A549 (cell line): Measurements from ENCODE around the gene TSC22D3. TPM values are rescaled to one million over a fixed set of nuclear protein-coding genes. Genes with fewer than 3 reads are reported as not detected.
A peak's percentile ranks its signal among the peaks of the same experiment; 100 is the strongest.

Source experiments
- ATAC-seq, 2 experiments: fragments of 200-7000 bp in 1 of 2; fragments of >200 bp in 1 of 2; cut with Nextera tagmentation in 1 of 2; cut with Tn5 transposase in 1 of 2; 3 replicates each; pipeline versions ENCODE4 v1.8.0 to v1.9.1; 2018 to 2020; ENCODE audit warnings: mild to moderate bottlenecking in 1 of 2, moderate library complexity in 1 of 2
- CTCF ChIA-PET: fragments of 300-600 bp; sonication (Branson Sonifier 250); formaldehyde crosslinking; extraction: SDS; loops from one replicate; lab custom pipeline; 2021; ENCODE audit warnings: antibody characterized with exemption, inconsistent platforms; lab: Yijun Ruan, JAX
- POLR2A ChIA-PET: fragments of 350-600 bp; formaldehyde crosslinking; extraction: SDS; loops from one replicate; lab custom pipeline; 2021; ENCODE audit warnings: antibody characterized with exemption, inconsistent platforms; lab: Yijun Ruan, JAX
- DNase-seq, 2 experiments: peaks; one replicate each; pipeline versions ENCODE4 v3.0.0 to v3.0.0-alpha.2; 2011 to 2016; ENCODE audit warnings: low read depth in 1 of 2, low spot score in 1 of 2
- FAIRE-seq: peaks from 2 replicates; lab custom pipeline; 2011; peaks lifted over from hg19 to GRCh38; lab: Jason Lieb, UNC
- H3K27ac ChIP-seq, 2 experiments: fragments of >200 bp; sonication (Bioruptor Twin); formaldehyde crosslinking; 3 replicates each; pipeline ENCODE4 v1.5.1; 2016 to 2017
- H3K4me1 ChIP-seq: fragments of >200 bp; sonication (Bioruptor Twin); formaldehyde crosslinking; 3 replicates; pipeline ENCODE4 v1.6.1; 2016
- H3K4me2 ChIP-seq: fragments of >200 bp; sonication (Bioruptor Twin); formaldehyde crosslinking; 3 replicates; pipeline ENCODE4 v1.6.1; 2016
- H3K4me3 ChIP-seq: fragments of >200 bp; sonication (Bioruptor Twin); formaldehyde crosslinking; 3 replicates; pipeline ENCODE4 v1.5.1; 2016
- H3K9me3 ChIP-seq: fragments of >200 bp; sonication (Bioruptor Twin); formaldehyde crosslinking; 3 replicates; pipeline ENCODE4 v1.6.1; 2016
- BHLHE40 ChIP-seq: IDR thresholded peaks from 2 replicates; pipeline ENCODE4 v1.6.1; 2012; ENCODE audit warnings: low read depth, low read length, inconsistent platforms
- CBX2 ChIP-seq: fragments of 200-600 bp; sonication (generic); IDR thresholded peaks from 2 replicates; pipeline ENCODE4 v1.6.1; 2016; ENCODE audit warnings: low read depth, mild to moderate bottlenecking, borderline replicate concordance
- CEBPB ChIP-seq, 2 experiments: fragments of >200 bp in 1 of 2; sonication (Bioruptor Twin) in 1 of 2; formaldehyde crosslinking in 1 of 2; IDR thresholded peaks; 2 replicates each; pipeline ENCODE4 v1.6.1; 2012 to 2016
- ELK1 ChIP-seq: fragments of 150-350 bp; IDR thresholded peaks from 2 replicates; pipeline ENCODE4 v1.6.1; 2014; ENCODE audit warnings: low read depth, mild to moderate bottlenecking, low read length
- EP300 ChIP-seq, 2 experiments: fragments of >200 bp; sonication (Bioruptor Twin); formaldehyde crosslinking; IDR thresholded peaks; 2 replicates in 1 of 2; 3 replicates in 1 of 2; pipeline ENCODE4 v1.6.1; 2016 to 2017
- FOSB ChIP-seq: fragments of 250-450 bp; sonication (Bioruptor Pico); IDR thresholded peaks from 2 replicates; pipeline ENCODE4 v1.5.0; 2020; ENCODE audit warnings: mild to moderate bottlenecking, moderate library complexity
- FOSL2 ChIP-seq, 2 experiments: fragments of 450-650 bp in 1 of 2; fragments of >200 bp in 1 of 2; sonication (Bioruptor Twin) in 1 of 2; formaldehyde crosslinking; IDR thresholded peaks; 2 replicates each; pipeline versions ENCODE4 v1.5.0 to v1.6.1; 2016 to 2020; ENCODE audit warnings: mild to moderate bottlenecking in 1 of 2, moderate library complexity in 1 of 2
- GATA3 ChIP-seq: IDR thresholded peaks from 2 replicates; pipeline ENCODE4 v1.6.1; 2012; ENCODE audit warnings: borderline replicate concordance
- HDAC2 ChIP-seq: fragments of 200-600 bp; sonication (generic); IDR thresholded peaks from 2 replicates; pipeline ENCODE4 v1.6.1; 2016
- HES2 ChIP-seq: fragments of >200 bp; sonication (Bioruptor Twin); formaldehyde crosslinking; IDR thresholded peaks from 2 replicates; pipeline ENCODE4 v1.6.1; 2016
- JUN ChIP-seq, 2 experiments: fragments of >200 bp; sonication (Bioruptor Twin); formaldehyde crosslinking; IDR thresholded peaks; 2 replicates in 1 of 2; 3 replicates in 1 of 2; pipeline ENCODE4 v1.6.1; 2016 to 2017
- JUNB ChIP-seq: fragments of >200 bp; sonication (Bioruptor Twin); formaldehyde crosslinking; IDR thresholded peaks from 2 replicates; pipeline ENCODE4 v1.6.1; 2016
- KDM1A ChIP-seq: fragments of 200-600 bp; sonication (generic); IDR thresholded peaks from 2 replicates; pipeline ENCODE4 v1.6.1; 2016; ENCODE audit warnings: low read depth, mild to moderate bottlenecking
- MAX ChIP-seq: IDR thresholded peaks from 2 replicates; pipeline ENCODE4 v1.6.1; 2012
- MAZ ChIP-seq: fragments of 150-350 bp; IDR thresholded peaks from 2 replicates; pipeline ENCODE4 v1.6.1; 2014; ENCODE audit warnings: antibody characterized with exemption, low read depth, low read length, borderline replicate concordance
- MYC ChIP-seq: IDR thresholded peaks from 2 replicates; pipeline ENCODE4 v1.6.1; 2012; ENCODE audit warnings: mild to moderate bottlenecking, inconsistent platforms, low read length, improper control_type of control experiment, borderline replicate concordance
- POLR2AphosphoS2 ChIP-seq: conservative IDR thresholded peaks from 2 replicates; pipeline ENCODE4 v1.6.1; 2012; ENCODE audit warnings: low read length, improper control_type of control experiment, inconsistent platforms
- RARB ChIP-seq: fragments of 250-450 bp; sonication (Bioruptor Pico); IDR thresholded peaks from 2 replicates; pipeline ENCODE4 v1.8.0; 2021; ENCODE audit warnings: mild to moderate bottlenecking, moderate library complexity
- RFX5 ChIP-seq: fragments of 450-650 bp; IDR thresholded peaks from 2 replicates; pipeline ENCODE4 v1.7.1; 2014; ENCODE audit warnings: antibody characterized with exemption, mild to moderate bottlenecking, moderate library complexity
- TP53 ChIP-seq: fragments of 250-450 bp; sonication (Bioruptor Pico); IDR thresholded peaks from 2 replicates; pipeline ENCODE4 v1.5.0; 2021; ENCODE audit warnings: mild to moderate bottlenecking, moderate library complexity
- ZC3H11A ChIP-seq: fragments of 450-650 bp; IDR thresholded peaks from 2 replicates; pipeline ENCODE4 v1.6.1; 2014; ENCODE audit warnings: antibody characterized with exemption, mild to moderate bottlenecking
- ZFP36 ChIP-seq: fragments of 450-650 bp; IDR thresholded peaks from 2 replicates; pipeline ENCODE4 v1.6.1; 2014; ENCODE audit warnings: borderline replicate concordance; ENCODE audit not compliant: partially characterized antibody
- ZNF302 ChIP-seq: fragments of 250-450 bp; sonication (Bioruptor Pico); IDR thresholded peaks from 2 replicates; pipeline ENCODE4 v1.9.0; 2021; ENCODE audit warnings: inconsistent platforms, mild to moderate bottlenecking, moderate library complexity
- WGBS: methylation state at CpG from one replicate; pipeline ENCODE4 v1.1.6; 2017; ENCODE audit errors: missing lambda C conversion rate; 5-methylcytosine and 5-hydroxymethylcytosine counted together
- polyA plus RNA-seq, 4 experiments: library from polyadenylated mRNA; depleted of rRNA in 3 of 4; stranded (reverse); fragments of >200 nt; fragmentation: RNase III in 1 of 4; extraction: RNeasy Plus Mini Kit Qiagen cat#74134 plus additional on column Dnase treatment in 1 of 4; gene quantifications; 2 replicates in 3 of 4; 3 replicates in 1 of 4; pipeline ENCODE4 v1.2.3, GENCODE V29; 2011 to 2017

The TSC22D3 gene
- polyA plus RNA-seq, 2 of the 4 experiments (the other 2 are of a cell fraction): 12.2 to 65.4 TPM

GRCh38 chrX:107731831-107732502, 43.6 kb downstream of the TSC22D3 start:
- Histone ChIP-seq H3K4me3 (no peak overlapping the region), H3K4me1 (peaks cover 53% of the 10 kb centered on the region), H3K27ac (peak overlapping the region; percentile 80), H3K4me2 (peak overlapping the region; percentile 78), H3K9me3 (no peaks in the 10 kb centered on the region)
- CTCF ChIA-PET: interaction anchor here (0.7 to 1.9 kb wide), 6 partner anchors 15 to 59 kb away, joined by 3 to 9 read pairs (median 4); partner anchors contain the start of genes NCBP2L and TSC22D3
- POLR2A ChIA-PET: interaction anchor here (0.6 to 1.6 kb wide), 8 partner anchors 15 to 71 kb away, joined by 3 to 26 read pairs (median 3); no protein-coding TSS in a partner anchor
- peak; percentile 33 to 83 for DNase-seq
- peak; percentile 93 for FAIRE-seq
- peak in 1 of 2 experiments; percentile 51; a peak in 2 of 5 replicates for TF ChIP-seq JUN (IDR thresholded peaks at IDR 0.05)
- peak in 1 of 2 experiments; percentile 25; a peak in 1 of 5 replicates for TF ChIP-seq EP300 (IDR thresholded peaks at IDR 0.05)
- TF ChIP-seq GATA3: no peak
- no peak for TF ChIP-seq HES2
- no peak for TF ChIP-seq FOSL2 (IDR thresholded peaks at IDR 0.05)
- peak; percentile 19; the same call in 1 of the 2 replicates for TF ChIP-seq FOSL2 (CRISPR knock-in tag; IDR thresholded peaks at IDR 0.05)
- 0 out of 2 replicates have a peak, but pooled peaks have one; percentile 33 for TF ChIP-seq MAX
- ATAC-seq: peak; percentile 85 to 89
- WGBS: 20% methylated on average over 6 of the region's 7 CpGs

- ChIA-PET POLR2A (interaction anchor here (0.6 to 1.6 kb wide), 5 partner anchors 14 to 70 kb away, joined by 3 to 26 read pairs (median 3); no protein-coding TSS in a partner anchor), CTCF (interaction anchor here (0.9 to 1.9 kb wide), 7 partner anchors 12 to 58 kb away, joined by 3 to 9 read pairs (median 5); partner anchors contain the start of genes NCBP2L and TSC22D3)
- H3K4me3 ChIP-seq: no peak overlapping the region
- ATAC-seq: no peak; a peak in 1 of 6 replicates
- H3K4me1 ChIP-seq: peaks cover 61% of the 10 kb centered on the region
- peak overlapping the region; percentile 80 for H3K27ac ChIP-seq
- FAIRE-seq: peak; percentile 63
- TF ChIP-seq CEBPB (IDR thresholded peaks at IDR 0.05) (no peak), ZFP36 (no peak), MYC (no peak), HDAC2 (no peak), JUNB (no peak), TP53 (CRISPR knock-in tag) (no peak), ELK1 (no peak), BHLHE40 (no peak), KDM1A (no peak)
- no peak for DNase-seq
- 78% methylated on average over 9 of the region's 9 CpGs for WGBS
- H3K9me3 ChIP-seq: no peaks in the 10 kb centered on the region
- H3K4me2 ChIP-seq: peak overlapping the region; percentile 78
These were observed 44.4 kb downstream of the TSC22D3 start for GRCh38 chrX:107730991-107731766.

GRCh38 chrX:107730298-107730655, 45.3 kb downstream of the TSC22D3 start:
- no peak for FAIRE-seq

More at GRCh38 chrX:107730298-107730655, 45.3 kb downstream of the TSC22D3 start:
- TF ChIP-seq ZNF302 (CRISPR knock-in tag) (no peak), POLR2AphosphoS2 (no peak), CEBPB (IDR thresholded peaks at IDR 0.05) (no peak), RFX5 (no peak), MAZ (no peak), FOSB (CRISPR knock-in tag) (no peak), CBX2 (no peak), ZC3H11A (no peak), GATA3 (no peak), RARB (CRISPR knock-in tag) (no peak), JUN (IDR thresholded peaks at IDR 0.05) (no peak)
- TF ChIP-seq, all 56 proteins: peak for 0
- 67% methylated on average over 1 of the region's 1 CpG for WGBS
- ChIA-PET POLR2A (interaction anchor here (2.8 kb wide), 1 partner anchor 14 kb away, joined by 14 read pairs; no protein-coding TSS in a partner anchor), CTCF (interaction anchor here (1.0 to 1.9 kb wide), 4 partner anchors 9 to 71 kb away, joined by 3 to 5 read pairs (median 5); no protein-coding TSS in a partner anchor)
- DNase-seq (no peak), ATAC-seq (no peak)
- Histone ChIP-seq H3K4me2 (peak overlapping the region; percentile 78; the same call in 2 of the 3 replicates), H3K9me3 (no peaks in the 10 kb centered on the region), H3K4me1 (peaks cover 70% of the 10 kb centered on the region), H3K27ac (peak overlapping the region; percentile 80; a peak in 5 of 6 replicates), H3K4me3 (no peak overlapping the region)
